Dermis lymphatic vessel endothelial cell (primary cell): ENCODE measurements around the gene IL21R. TPM values are rescaled to one million over a fixed set of nuclear protein-coding genes. Genes with fewer than 3 reads are reported as not detected.

ENCODE experiments used
- total RNA-seq: library from RNA; depleted of rRNA; stranded (reverse); fragments of >200 nt; gene quantifications from 2 replicates; pipeline ENCODE4 v1.2.1, GENCODE V29; 2014

The IL21R gene
- 0.09 and 0.22 TPM in 2 replicates for total RNA-seq

DNA sequence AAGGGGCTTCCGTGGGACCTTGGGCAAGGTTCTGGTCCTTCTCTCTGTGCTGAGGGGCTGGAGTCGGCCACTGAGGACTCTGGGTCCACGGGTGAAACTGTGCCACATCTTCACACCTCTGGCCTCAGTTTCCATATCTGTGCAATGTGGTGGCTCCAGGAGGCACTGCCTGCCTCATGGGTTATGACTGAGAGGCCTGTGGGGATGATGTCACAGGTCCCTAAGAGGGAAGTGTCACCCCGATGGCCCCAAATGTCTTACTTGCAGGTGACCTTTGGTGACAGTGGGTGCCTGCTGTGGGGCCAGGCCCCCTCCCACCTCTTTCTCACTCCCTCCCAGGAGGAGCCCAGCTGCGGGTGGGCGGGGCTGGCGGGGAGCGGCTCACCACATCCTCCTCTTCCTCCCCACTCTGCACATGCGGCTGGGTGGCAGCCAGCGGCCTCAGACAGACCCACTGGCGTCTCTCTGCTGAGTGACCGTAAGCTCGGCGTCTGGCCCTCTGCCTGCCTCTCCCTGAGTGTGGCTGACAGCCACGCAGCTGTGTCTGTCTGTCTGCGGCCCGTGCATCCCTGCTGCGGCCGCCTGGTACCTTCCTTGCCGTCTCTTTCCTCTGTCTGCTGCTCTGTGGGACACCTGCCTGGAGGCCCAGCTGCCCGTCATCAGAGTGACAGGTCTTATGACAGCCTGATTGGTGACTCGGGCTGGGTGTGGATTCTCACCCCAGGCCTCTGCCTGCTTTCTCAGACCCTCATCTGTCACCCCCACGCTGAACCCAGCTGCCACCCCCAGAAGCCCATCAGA is at the start of gene IL21R:
IL21R (plus strand) TSS at position 407 of the 801 bp plus-strand sequence. CDS start 27,898 bp downstream, outside the sequence.

Other genes starting within 250 kb of the IL21R start
- 2.0 and 2.3 TPM in 2 replicates for gene KDM8, start 198.6 kb upstream of the IL21R start, total RNA-seq
- gene NSMCE1, start 133.4 kb upstream of the IL21R start, total RNA-seq: 33.4 and 41.3 TPM in 2 replicates
- gene IL4R, start 88.2 kb upstream of the IL21R start, total RNA-seq: 10.2 and 13.3 TPM in 2 replicates
- 47.0 and 48.4 TPM in 2 replicates for gene GTF3C1, start 147.7 kb downstream of the IL21R start, total RNA-seq
- 14.1 and 17.8 TPM in 2 replicates for gene KATNIP, start 148.0 kb downstream of the IL21R start, total RNA-seq